ENCODE data around the gene ABCB4.

The ABCB4 gene

GRCh38 chr7:87416682-87417587 lies 58.5 kb downstream of the ABCB4 start:
- DNase-seq, result peak; percentile 62

- DNase-seq, result no peak
These were observed 60.7 kb downstream of the ABCB4 start for GRCh38 chr7:87414794-87415188.

- no peak for DNase-seq
These were observed 61.3 kb downstream of the ABCB4 start for GRCh38 chr7:87413951-87414793.

- DNase-seq, result no peak
These were observed 62.5 kb downstream of the ABCB4 start for GRCh38 chr7:87413029-87413428.

GRCh38 chr7:87411186-87411585 lies 64.3 kb downstream of the ABCB4 start:
- DNase-seq, result no peak

- no peak for DNase-seq
These were observed 70.8 kb downstream of the ABCB4 start for GRCh38 chr7:87404674-87405073.

- DNase-seq, result no peak
These were observed 77.0 kb downstream of the ABCB4 start for GRCh38 chr7:87398446-87398845.

GRCh38 chr7:87395442-87396020 lies 79.9 kb downstream of the ABCB4 start:
- no peak for DNase-seq

- no peak for DNase-seq
These were observed 84.3 kb downstream of the ABCB4 start for GRCh38 chr7:87391020-87391701.

- no peak for DNase-seq
These were observed 94.6 kb downstream of the ABCB4 start for GRCh38 chr7:87380905-87381304.

- DNase-seq, result no peak
These were observed 99.6 kb downstream of the ABCB4 start for GRCh38 chr7:87375662-87376435.

- no peak for DNase-seq
These were observed 104.8 kb downstream of the ABCB4 start for GRCh38 chr7:87370660-87371180.

- no peak for DNase-seq
These were observed 106.3 kb downstream of the ABCB4 start for GRCh38 chr7:87369216-87369615.

GRCh38 chr7:87364246-87364645 lies 111.2 kb downstream of the ABCB4 start:
- DNase-seq, result no peak

- no peak for DNase-seq
These were observed 112.1 kb downstream of the ABCB4 start for GRCh38 chr7:87363342-87363741.

GRCh38 chr7:87361320-87361719 lies 114.2 kb downstream of the ABCB4 start:
- no peak for DNase-seq

- no peak for DNase-seq
These were observed 116.1 kb downstream of the ABCB4 start for GRCh38 chr7:87359366-87359765.

GRCh38 chr7:87356448-87356847 lies 119.0 kb downstream of the ABCB4 start:
- no peak for DNase-seq

- DNase-seq, result no peak
These were observed 120.7 kb downstream of the ABCB4 start for GRCh38 chr7:87354749-87355148.
